H9 (cell line): ENCODE measurements around the gene L1CAM. TPM values are rescaled to one million over a fixed set of nuclear protein-coding genes. Genes with fewer than 3 reads are reported as not detected.

Source experiments
- DNase-seq: peaks from one replicate; pipeline ENCODE4 v3.0.0-alpha.2; 2017
- H2AFZ ChIP-seq: one replicate; pipeline ENCODE4 v1.6.1; 2013; ENCODE audit warnings: mild to moderate bottlenecking, low read length, control low read depth, moderate library complexity
- H2AK5ac ChIP-seq: 2 replicates; pipeline ENCODE4 v1.6.1; 2013; ENCODE audit warnings: low read length, control low read depth, mixed read lengths; ENCODE audit not compliant: insufficient read length
- H2BK120ac ChIP-seq: one replicate; pipeline ENCODE4 v1.6.1; 2013; ENCODE audit warnings: low read depth, mild to moderate bottlenecking, low read length, control low read depth, inconsistent platforms; ENCODE audit not compliant: poor library complexity, severe bottlenecking
- H2BK12ac ChIP-seq: 2 replicates; pipeline ENCODE4 v1.6.1; 2013; ENCODE audit warnings: low read length, control low read depth, mixed read lengths, low read depth; ENCODE audit not compliant: insufficient read length
- H2BK15ac ChIP-seq: 2 replicates; pipeline ENCODE4 v1.6.1; 2013; ENCODE audit warnings: low read depth, low read length, control low read depth
- H2BK20ac ChIP-seq: one replicate; pipeline ENCODE4 v1.6.1; 2013; ENCODE audit warnings: low read depth, mild to moderate bottlenecking, low read length, control low read depth, inconsistent platforms; ENCODE audit not compliant: poor library complexity, severe bottlenecking
- H2BK5ac ChIP-seq: 2 replicates; pipeline ENCODE4 v1.6.1; 2013; ENCODE audit warnings: low read length, control low read depth, mixed read lengths; ENCODE audit not compliant: insufficient read length
- H3K14ac ChIP-seq: 2 replicates; pipeline ENCODE4 v1.6.1; 2013; ENCODE audit warnings: low read length, control low read depth; ENCODE audit not compliant: insufficient read depth
- H3K18ac ChIP-seq: 2 replicates; pipeline ENCODE4 v1.6.1; 2013; ENCODE audit warnings: low read depth, mild to moderate bottlenecking, mixed read lengths, low read length, control low read depth; ENCODE audit not compliant: insufficient read length
- H3K23ac ChIP-seq: 2 replicates; pipeline ENCODE4 v1.6.1; 2013; ENCODE audit warnings: low read length, control low read depth, mixed read lengths, low read depth; ENCODE audit not compliant: insufficient read length
- H3K23me2 ChIP-seq: 2 replicates; pipeline ENCODE4 v1.6.1; 2013; ENCODE audit warnings: low read depth, mild to moderate bottlenecking, mixed read lengths, low read length, control low read depth; ENCODE audit not compliant: insufficient read length, poor library complexity, severe bottlenecking
- H3K27ac ChIP-seq: 2 replicates; pipeline ENCODE4 v1.5.1; 2013; ENCODE audit warnings: low read length, control low read depth, mixed read lengths, low read depth; ENCODE audit not compliant: insufficient read length
- H3K27me3 ChIP-seq: 2 replicates; pipeline ENCODE4 v1.6.1; 2013; ENCODE audit warnings: low read length, control low read depth, inconsistent platforms; ENCODE audit not compliant: insufficient read depth
- H3K4ac ChIP-seq: 2 replicates; pipeline ENCODE4 v1.6.1; 2013; ENCODE audit warnings: low read depth, mild to moderate bottlenecking, control low read depth, inconsistent platforms, low read length, moderate library complexity
- H3K4me1 ChIP-seq: 2 replicates; pipeline ENCODE4 v1.6.1; 2013; ENCODE audit warnings: low read length, control low read depth, inconsistent platforms; ENCODE audit not compliant: insufficient read depth
- H3K4me2 ChIP-seq: 2 replicates; pipeline ENCODE4 v1.6.1; 2013; ENCODE audit warnings: low read length, control low read depth, mixed read lengths; ENCODE audit not compliant: insufficient read length, insufficient read depth
- H3K56ac ChIP-seq: 2 replicates; pipeline ENCODE4 v1.6.1; 2013; ENCODE audit warnings: low read depth, mild to moderate bottlenecking, mixed read lengths, low read length, control low read depth; ENCODE audit not compliant: insufficient read length
- H3K79me1 ChIP-seq: 2 replicates; pipeline ENCODE4 v1.6.1; 2013; ENCODE audit warnings: low read depth, mild to moderate bottlenecking, moderate library complexity, low read length, control low read depth, inconsistent platforms; ENCODE audit not compliant: insufficient read depth, poor library complexity, severe bottlenecking
- H3K79me2 ChIP-seq: 2 replicates; pipeline ENCODE4 v1.6.1; 2013; ENCODE audit warnings: low read length, control low read depth, inconsistent platforms; ENCODE audit not compliant: insufficient read depth
- H3K9ac ChIP-seq: 2 replicates; pipeline ENCODE4 v1.6.1; 2013; ENCODE audit warnings: low read length, control low read depth, mixed read lengths; ENCODE audit not compliant: insufficient read length; ENCODE audit errors: extremely low read depth
- H3K9me3 ChIP-seq: one replicate; pipeline ENCODE4 v1.6.1; 2013; ENCODE audit warnings: low read depth, low read length, inconsistent platforms; ENCODE audit not compliant: control insufficient read depth
- H3T11ph ChIP-seq: one replicate; pipeline ENCODE4 v1.6.1; 2013; ENCODE audit warnings: mild to moderate bottlenecking, low read length, control low read depth, inconsistent platforms
- H4K20me1 ChIP-seq: one replicate; pipeline ENCODE4 v1.6.1; 2013; ENCODE audit not compliant: control insufficient read depth, insufficient read length, insufficient read depth
- H4K5ac ChIP-seq: 2 replicates; pipeline ENCODE4 v1.6.1; 2013; ENCODE audit warnings: low read depth, mild to moderate bottlenecking, mixed read lengths, low read length, control low read depth; ENCODE audit not compliant: insufficient read length
- H4K8ac ChIP-seq: replicated peaks from 2 replicates; pipeline ENCODE4 v1.6.1; 2013; ENCODE audit warnings: low read length, control low read depth, mixed read lengths, low read depth; ENCODE audit not compliant: insufficient read length
- H4K91ac ChIP-seq: 2 replicates; pipeline ENCODE4 v1.6.1; 2013; ENCODE audit warnings: low read depth, mild to moderate bottlenecking, moderate library complexity, mixed read lengths, low read length, control low read depth; ENCODE audit not compliant: insufficient read length
- H3K27ac Mint-ChIP-seq, 3 experiments: 2 replicates in 2 of 3; 3 replicates in 1 of 3; pipeline ENCODE4 v1.8.0; 2020 to 2021; ENCODE audit warnings: mixed read lengths in 3 of 3, mild to moderate bottlenecking in 1 of 3, moderate library complexity in 1 of 3
- H3K27me3 Mint-ChIP-seq: 2 replicates; pipeline ENCODE4 v1.8.0; 2021; ENCODE audit warnings: low read depth, mild to moderate bottlenecking, moderate library complexity, mixed read lengths
- H3K36me3 Mint-ChIP-seq, 3 experiments: 2 replicates in 2 of 3; 3 replicates in 1 of 3; pipeline ENCODE4 v1.8.0; 2020 to 2021; ENCODE audit warnings: low read depth in 3 of 3, mixed read lengths in 3 of 3; ENCODE audit not compliant: insufficient read depth in 1 of 3
- H3K4me1 Mint-ChIP-seq, 2 experiments: 2 replicates each; pipeline ENCODE4 v1.8.0; 2020; ENCODE audit warnings: mixed read lengths in 2 of 2
- H3K4me3 Mint-ChIP-seq, 2 experiments: 2 replicates in 1 of 2; 3 replicates in 1 of 2; pipeline ENCODE4 v1.8.0; 2020 to 2021; ENCODE audit warnings: mild to moderate bottlenecking in 2 of 2, mixed read lengths in 2 of 2, moderate library complexity in 1 of 2
- H3K9me3 Mint-ChIP-seq, 2 experiments: 2 replicates in 1 of 2; 3 replicates in 1 of 2; pipeline ENCODE4 v1.8.0; 2020; ENCODE audit warnings: mild to moderate bottlenecking in 2 of 2, mixed read lengths in 2 of 2, moderate library complexity in 1 of 2
- WGBS: extraction: QIAGEN DNeasy Blood & Tissue Kit; methylation state at CpG from one replicate; pipeline ENCODE4 v1.1.7; 2013; ENCODE audit warnings: missing lambda C conversion rate, low lambda C conversion rate, mixed read lengths; ENCODE audit not compliant: insufficient read length; ENCODE audit errors: extremely low coverage; 5-methylcytosine and 5-hydroxymethylcytosine counted together
- total RNA-seq: library from RNA; stranded (reverse); gene quantifications from 2 replicates; pipeline ENCODE4 v1.2.1, GENCODE V29; 2021
- TF ChIP-seq, protein P1 (sequence below): fragments of 200-600 bp; sonication (generic); conservative IDR thresholded peaks from 3 replicates; pipeline ENCODE4 v1.8.0; 2021; ENCODE audit warnings: antibody characterized with exemption, mild to moderate bottlenecking

The L1CAM gene
- total RNA-seq, 1 experiment from 2014 or later, result 22.7 TPM

GRCh38 chrX:153827903-153828302 is 58.1 kb downstream of the L1CAM start:
- peaks cover 4% of the 10 kb centered on the region for H3K9me3 ChIP-seq
- no peak overlapping the region for H2BK12ac ChIP-seq
- no peak overlapping the region for H2AK5ac ChIP-seq
- no CpG with 5 or more reads among the region's 9 CpGs for WGBS
- H3K27me3 Mint-ChIP-seq, result peaks cover 6% of the 10 kb centered on the region
- H3K56ac ChIP-seq, result no peak overlapping the region
- H3K4me3 Mint-ChIP-seq, result peak overlapping the region; percentile 80 to 89
- no peak overlapping the region for H2BK5ac ChIP-seq
- H3K36me3 Mint-ChIP-seq, result peaks cover 15 to 29% (median 18%) of the 10 kb centered on the region in 3 experiments
- no peak overlapping the region for H4K5ac ChIP-seq
- peak overlapping the region; percentile 64 for H3K4me2 ChIP-seq
- peaks cover 21 to 40% of the 10 kb centered on the region in 2 experiments for H3K4me1 Mint-ChIP-seq
- H2AFZ ChIP-seq, result no peak overlapping the region
- H4K8ac ChIP-seq, result no peak overlapping the region
- H3K27me3 ChIP-seq, result no peaks in the 10 kb centered on the region
- H3K27ac Mint-ChIP-seq, result peak overlapping the region in 1 of 3 experiments; percentile 23; a peak in 3 of 7 replicates
- H4K20me1 ChIP-seq, result no peaks in the 10 kb centered on the region
- H3K23me2 ChIP-seq, result peaks cover 5% of the 10 kb centered on the region
- no peak overlapping the region for H3K18ac ChIP-seq
- no peak overlapping the region for H3K14ac ChIP-seq
- H4K91ac ChIP-seq, result no peak overlapping the region
- peak overlapping the region; percentile 82 for H3K27ac ChIP-seq
- no peak overlapping the region for H2BK120ac ChIP-seq
- H3K9ac ChIP-seq, result peak overlapping the region; percentile 20
- H3T11ph ChIP-seq, result no peak overlapping the region
- peaks cover 3% of the 10 kb centered on the region; the same call in 1 of the 2 replicates for H3K4me1 ChIP-seq
- H2BK15ac ChIP-seq, result no peak overlapping the region
- H3K79me2 ChIP-seq, result peaks cover 39% of the 10 kb centered on the region; the same call in 1 of the 2 replicates
- no peak for DNase-seq
- no peak overlapping the region for H2BK20ac ChIP-seq
- H3K23ac ChIP-seq, result no peak overlapping the region
- H3K9me3 Mint-ChIP-seq, result peaks cover 55 to 67% of the 10 kb centered on the region in 2 experiments
- H3K79me1 ChIP-seq, result no peaks in the 10 kb centered on the region
- H3K4ac ChIP-seq, result no peak overlapping the region
- TF ChIP-seq, protein P1, sequence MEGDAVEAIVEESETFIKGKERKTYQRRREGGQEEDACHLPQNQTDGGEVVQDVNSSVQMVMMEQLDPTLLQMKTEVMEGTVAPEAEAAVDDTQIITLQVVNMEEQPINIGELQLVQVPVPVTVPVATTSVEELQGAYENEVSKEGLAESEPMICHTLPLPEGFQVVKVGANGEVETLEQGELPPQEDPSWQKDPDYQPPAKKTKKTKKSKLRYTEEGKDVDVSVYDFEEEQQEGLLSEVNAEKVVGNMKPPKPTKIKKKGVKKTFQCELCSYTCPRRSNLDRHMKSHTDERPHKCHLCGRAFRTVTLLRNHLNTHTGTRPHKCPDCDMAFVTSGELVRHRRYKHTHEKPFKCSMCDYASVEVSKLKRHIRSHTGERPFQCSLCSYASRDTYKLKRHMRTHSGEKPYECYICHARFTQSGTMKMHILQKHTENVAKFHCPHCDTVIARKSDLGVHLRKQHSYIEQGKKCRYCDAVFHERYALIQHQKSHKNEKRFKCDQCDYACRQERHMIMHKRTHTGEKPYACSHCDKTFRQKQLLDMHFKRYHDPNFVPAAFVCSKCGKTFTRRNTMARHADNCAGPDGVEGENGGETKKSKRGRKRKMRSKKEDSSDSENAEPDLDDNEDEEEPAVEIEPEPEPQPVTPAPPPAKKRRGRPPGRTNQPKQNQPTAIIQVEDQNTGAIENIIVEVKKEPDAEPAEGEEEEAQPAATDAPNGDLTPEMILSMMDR, result no peak
